ENCODE results near the gene NOP56.

The NOP56 gene

GRCh38 chr20:2651772-2652723 lies at the start of gene NOP56:
TSS of gene NOP56 (plus strand) at chr20:2652632. CDS start at chr20:2652661, 29 bp downstream.
- H3K27ac ChIP-seq = peak within 1 kb of the TSS; percentile 75 to 98 (median 92)
- peak within 1 kb of the TSS; percentile 81 to 99 (median 98) for H3K4me3 ChIP-seq

GRCh38 chr20:2602746-2603145 lies 49.7 kb upstream of the NOP56 start:
- Histone ChIP-seq H3K27ac (no peak overlapping the region), H3K4me3 (no peak overlapping the region)

- Histone ChIP-seq H3K4me3 (no peak overlapping the region), H3K27ac (no peak overlapping the region)
These were observed 48.5 kb upstream of the NOP56 start for GRCh38 chr20:2603816-2604505.

GRCh38 chr20:2604506-2604835 lies 48.0 kb upstream of the NOP56 start:
- Histone ChIP-seq H3K4me3 (no peak overlapping the region), H3K27ac (no peak overlapping the region)

GRCh38 chr20:2606507-2607006 lies 45.9 kb upstream of the NOP56 start:
- Histone ChIP-seq H3K27ac (no peak overlapping the region), H3K4me3 (no peak overlapping the region)

GRCh38 chr20:2610326-2610725 lies 42.1 kb upstream of the NOP56 start:
- Histone ChIP-seq H3K4me3 (no peak overlapping the region), H3K27ac (no peak overlapping the region)

- Histone ChIP-seq H3K4me3 (no peak overlapping the region), H3K27ac (no peak overlapping the region)
These were observed 41.3 kb upstream of the NOP56 start for GRCh38 chr20:2610941-2611720.

- no peak overlapping the region for H3K4me3 ChIP-seq
These were observed 40.4 kb upstream of the NOP56 start for GRCh38 chr20:2612073-2612472.

GRCh38 chr20:2616634-2617033 lies 35.8 kb upstream of the NOP56 start:
- no peak overlapping the region for H3K4me3 ChIP-seq
- no peak overlapping the region for H3K27ac ChIP-seq

More at GRCh38 chr20:2612073-2612472, 40.4 kb upstream of the NOP56 start:
- H3K27ac ChIP-seq = no peak overlapping the region

GRCh38 chr20:2617099-2617714 lies 35.2 kb upstream of the NOP56 start:
- no peak overlapping the region for H3K4me3 ChIP-seq
- H3K27ac ChIP-seq = no peak overlapping the region

- Histone ChIP-seq H3K4me3 (no peak overlapping the region), H3K27ac (no peak overlapping the region)
These were observed 33.6 kb upstream of the NOP56 start for GRCh38 chr20:2618815-2619214.

GRCh38 chr20:2619337-2619736 lies 33.1 kb upstream of the NOP56 start:
- no peak overlapping the region for H3K27ac ChIP-seq
- H3K4me3 ChIP-seq = no peak overlapping the region

- no peak overlapping the region for H3K4me3 ChIP-seq
- H3K27ac ChIP-seq = no peak overlapping the region
These were observed 32.4 kb upstream of the NOP56 start for GRCh38 chr20:2619961-2620595.

GRCh38 chr20:2624190-2624589 lies 28.2 kb upstream of the NOP56 start:
- Histone ChIP-seq H3K27ac (peak overlapping the region in 1 of 21 experiments; percentile 20), H3K4me3 (no peak overlapping the region)

GRCh38 chr20:2625062-2625461 lies 27.4 kb upstream of the NOP56 start:
- no peak overlapping the region for H3K27ac ChIP-seq

GRCh38 chr20:2626853-2627541 lies 25.4 kb upstream of the NOP56 start:
- Histone ChIP-seq H3K27ac (no peak overlapping the region), H3K4me3 (no peak overlapping the region)

More at GRCh38 chr20:2625062-2625461, 27.4 kb upstream of the NOP56 start:
- H3K4me3 ChIP-seq = no peak overlapping the region

- H3K4me3 ChIP-seq = no peak overlapping the region
- no peak overlapping the region for H3K27ac ChIP-seq
These were observed 21.2 kb upstream of the NOP56 start for GRCh38 chr20:2631228-2631627.

GRCh38 chr20:2633381-2633780 lies 19.1 kb upstream of the NOP56 start:
- Histone ChIP-seq H3K4me3 (no peak overlapping the region), H3K27ac (no peak overlapping the region)

GRCh38 chr20:2637246-2637645 lies 15.2 kb upstream of the NOP56 start:
- Histone ChIP-seq H3K27ac (no peak overlapping the region), H3K4me3 (no peak overlapping the region)

All from skin epidermis (tissue), 12 donors.